Right atrium auricular region (tissue), 2 donors: Measurements from ENCODE around the gene SLC9A8. TPM values are rescaled to one million over a fixed set of nuclear protein-coding genes. Genes with fewer than 3 reads are reported as not detected.
A peak's percentile ranks its signal among the peaks of the same experiment; 100 is the strongest.
"Not testable (repeated sequence)": the region's sequence is repeated elsewhere in the genome, so short reads cannot be mapped to it uniquely, and the experiment has no call there.

Source experiments
- DNase-seq: peaks from one replicate; pipeline ENCODE4 v3.0.0-alpha.2; 2019; ENCODE audit warnings: low spot score
- H3K27ac ChIP-seq, 2 donors: fragments of 200-600 bp; sonication (generic); 1 replicate in 1 of 2; 2 replicates in 1 of 2; pipeline ENCODE4 v1.5.1; 2016 to 2019
- H3K27me3 ChIP-seq, 2 donors: fragments of 200-600 bp; sonication (generic); one replicate each; pipeline versions ENCODE4 v1.5.1 to v1.6.0; 2017 to 2019
- H3K36me3 ChIP-seq: fragments of 200-600 bp; sonication (generic); one replicate; pipeline ENCODE4 v1.5.1; 2016
- H3K4me1 ChIP-seq, 2 donors: fragments of 200-600 bp; sonication (generic); one replicate each; pipeline versions ENCODE4 v1.5.1 to v1.6.0; 2017 to 2019
- H3K4me3 ChIP-seq, 2 donors: fragments of 200-600 bp; sonication (generic); 1 replicate in 1 of 2; 2 replicates in 1 of 2; pipeline ENCODE4 v1.5.1; 2017 to 2019; ENCODE audit warnings: mild to moderate bottlenecking in 1 of 2, moderate library complexity in 1 of 2
- H3K9me3 ChIP-seq, 2 donors: fragments of 200-600 bp; sonication (generic); one replicate each; pipeline ENCODE4 v1.5.1; 2019
- total RNA-seq, 2 donors: library from RNA; depleted of rRNA; stranded (reverse); fragments of >200 nt; gene quantifications; one replicate each; pipeline ENCODE4 v1.1.0, GENCODE V29; 2016
- TF ChIP-seq, protein P1 (sequence below), 2 donors: fragments of 200-600 bp; sonication (generic); IDR thresholded peaks; one replicate each; pipeline ENCODE4 v1.5.1; 2019; ENCODE audit warnings: antibody characterized with exemption in 2 of 2

The SLC9A8 gene
- total RNA-seq, 2 donors from 2014 or later = 5.8 to 6.3 TPM

DNA sequence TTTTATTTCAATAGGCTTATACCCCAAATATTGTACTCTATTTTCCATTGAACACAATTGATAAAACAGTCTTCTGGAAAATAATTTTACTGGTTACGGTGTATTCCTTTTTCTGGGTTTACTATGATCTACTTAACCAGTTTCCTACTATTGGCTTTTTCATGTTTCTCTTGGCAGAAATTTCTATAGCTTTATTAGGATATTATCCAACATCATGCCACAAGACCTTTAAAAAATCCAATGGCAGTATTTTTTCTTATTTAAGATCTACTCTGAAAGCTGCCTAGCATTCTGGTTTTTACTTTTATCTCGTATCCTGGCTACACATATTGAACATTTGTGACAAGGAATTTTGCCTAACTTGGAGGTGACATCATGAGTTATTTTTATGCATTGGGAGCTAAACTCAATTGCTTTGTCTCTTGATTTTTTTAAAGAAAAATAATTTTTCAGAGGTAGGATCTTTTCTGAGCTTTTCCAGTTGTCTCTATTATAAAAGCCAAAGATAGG is 45.5 kb downstream of the SLC9A8 start:
- H3K4me1 ChIP-seq = no peaks in the 10 kb centered on the region
- TF ChIP-seq, protein P1, sequence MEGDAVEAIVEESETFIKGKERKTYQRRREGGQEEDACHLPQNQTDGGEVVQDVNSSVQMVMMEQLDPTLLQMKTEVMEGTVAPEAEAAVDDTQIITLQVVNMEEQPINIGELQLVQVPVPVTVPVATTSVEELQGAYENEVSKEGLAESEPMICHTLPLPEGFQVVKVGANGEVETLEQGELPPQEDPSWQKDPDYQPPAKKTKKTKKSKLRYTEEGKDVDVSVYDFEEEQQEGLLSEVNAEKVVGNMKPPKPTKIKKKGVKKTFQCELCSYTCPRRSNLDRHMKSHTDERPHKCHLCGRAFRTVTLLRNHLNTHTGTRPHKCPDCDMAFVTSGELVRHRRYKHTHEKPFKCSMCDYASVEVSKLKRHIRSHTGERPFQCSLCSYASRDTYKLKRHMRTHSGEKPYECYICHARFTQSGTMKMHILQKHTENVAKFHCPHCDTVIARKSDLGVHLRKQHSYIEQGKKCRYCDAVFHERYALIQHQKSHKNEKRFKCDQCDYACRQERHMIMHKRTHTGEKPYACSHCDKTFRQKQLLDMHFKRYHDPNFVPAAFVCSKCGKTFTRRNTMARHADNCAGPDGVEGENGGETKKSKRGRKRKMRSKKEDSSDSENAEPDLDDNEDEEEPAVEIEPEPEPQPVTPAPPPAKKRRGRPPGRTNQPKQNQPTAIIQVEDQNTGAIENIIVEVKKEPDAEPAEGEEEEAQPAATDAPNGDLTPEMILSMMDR (IDR thresholded peaks at IDR 0.05) = no peak
- no peaks in the 10 kb centered on the region for H3K27me3 ChIP-seq
- H3K36me3 ChIP-seq = peaks cover 18% of the 10 kb centered on the region
- no peak overlapping the region for H3K4me3 ChIP-seq
- no peak for DNase-seq
- H3K9me3 ChIP-seq = no peaks in the 10 kb centered on the region
- H3K27ac ChIP-seq = peak overlapping the region in 1 of 2 donors; percentile 18

DNA sequence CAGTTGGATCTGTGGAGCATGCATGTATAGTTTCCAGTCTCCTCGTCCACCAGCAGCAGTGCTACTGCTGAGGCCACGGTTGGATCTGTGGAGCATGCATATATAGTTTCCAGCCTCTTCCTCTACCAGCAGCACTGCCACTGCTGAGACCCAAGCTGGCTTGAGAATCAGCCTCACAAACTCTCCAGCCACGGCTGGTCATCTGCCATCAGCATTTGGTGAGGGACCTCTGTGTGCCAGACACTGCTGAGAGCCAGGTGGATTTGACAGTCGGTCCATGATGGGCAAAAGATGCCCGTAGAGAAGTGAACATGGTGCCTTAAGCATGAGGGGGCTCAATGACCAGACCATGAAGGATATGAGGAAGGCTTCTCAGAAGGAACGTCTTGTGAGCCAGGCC is 46.4 kb downstream of the SLC9A8 start:
- no peaks in the 10 kb centered on the region for H3K4me1 ChIP-seq
- peaks cover 18% of the 10 kb centered on the region for H3K36me3 ChIP-seq
- no peak overlapping the region for H3K4me3 ChIP-seq
- H3K9me3 ChIP-seq = no peaks in the 10 kb centered on the region
- TF ChIP-seq, protein P1 (IDR thresholded peaks at IDR 0.05) = no peak
- no peak overlapping the region for H3K27ac ChIP-seq
- no peak for DNase-seq
- H3K27me3 ChIP-seq = no peaks in the 10 kb centered on the region

DNA sequence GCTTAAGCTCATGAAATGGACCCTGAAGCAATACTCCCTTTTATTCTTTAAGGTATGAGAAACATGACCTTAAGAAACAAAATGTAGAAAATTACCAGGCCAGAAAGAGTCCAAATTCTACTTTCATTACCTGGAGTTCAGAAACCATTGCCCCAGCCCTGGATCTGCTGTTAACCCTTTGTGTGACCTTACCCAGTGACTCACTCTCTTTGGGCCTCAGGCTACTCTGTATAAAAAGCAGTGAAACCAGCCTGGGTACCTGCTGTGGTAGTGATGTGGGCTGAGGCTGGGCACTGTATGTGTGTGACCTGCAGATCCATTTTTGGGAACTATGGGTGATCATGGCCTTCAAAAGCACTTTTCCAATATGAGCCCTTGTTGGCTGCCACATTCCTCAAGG is 47.2 kb downstream of the SLC9A8 start:
- TF ChIP-seq, protein P1 (IDR thresholded peaks at IDR 0.05) = no peak
- Histone ChIP-seq H3K4me1 (no peaks in the 10 kb centered on the region), H3K27ac (no peak overlapping the region), H3K27me3 (no peaks in the 10 kb centered on the region), H3K4me3 (no peak overlapping the region), H3K9me3 (no peaks in the 10 kb centered on the region), H3K36me3 (peaks cover 25% of the 10 kb centered on the region)
- no peak for DNase-seq

DNA sequence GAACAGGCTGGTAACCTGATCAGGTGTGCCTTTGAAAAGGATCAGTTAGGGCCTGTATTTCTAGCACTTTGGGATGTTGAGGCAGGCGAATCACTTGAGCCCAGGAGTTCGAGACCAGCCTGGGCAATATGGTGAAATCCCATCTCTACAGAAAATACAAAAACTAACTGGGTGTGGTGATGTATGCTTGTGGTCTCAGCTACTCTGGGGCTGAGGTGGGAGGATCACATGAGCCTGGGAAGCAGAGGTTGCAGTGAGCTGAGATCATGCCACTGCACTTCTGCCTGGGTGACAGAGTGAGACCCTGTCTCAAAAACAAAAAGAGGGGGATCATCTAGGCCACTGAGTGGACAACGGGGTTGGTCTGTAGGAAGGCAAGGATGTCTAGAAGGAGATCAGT is 48.6 kb downstream of the SLC9A8 start:
- not testable (repeated sequence) for DNase-seq, H3K4me1 ChIP-seq, H3K27me3 ChIP-seq, H3K9me3 ChIP-seq, H3K4me3 ChIP-seq, H3K27ac ChIP-seq
- peaks cover 21% of the 10 kb centered on the region for H3K36me3 ChIP-seq

DNA sequence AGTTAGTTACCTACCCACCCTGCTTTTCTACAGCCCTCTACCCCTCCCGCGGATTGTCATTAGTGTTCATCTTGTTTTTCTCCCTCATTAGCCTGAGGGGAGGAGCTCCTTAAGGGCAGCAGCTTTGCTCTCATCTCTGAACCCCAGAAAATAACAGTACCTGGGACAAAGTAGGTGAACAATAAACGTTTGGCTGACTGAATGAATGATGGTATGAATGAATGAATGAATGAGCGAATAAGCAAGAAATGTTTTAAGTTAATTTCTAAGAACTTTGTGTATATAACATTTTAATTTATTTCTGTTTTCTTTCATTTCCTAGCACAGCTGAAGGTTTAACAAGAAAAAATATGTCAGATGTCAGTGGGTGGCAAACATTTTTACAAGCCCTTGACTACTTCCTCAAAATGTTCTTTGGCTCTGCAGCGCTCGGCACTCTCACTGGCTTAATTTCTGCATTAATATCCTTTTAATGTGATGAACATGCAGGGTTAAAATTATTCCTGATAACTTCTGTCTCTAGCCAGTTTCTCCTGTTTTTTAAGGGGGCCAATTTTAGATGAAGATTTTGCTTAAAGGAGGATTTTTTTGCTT is 50.1 kb downstream of the SLC9A8 start:
- Histone ChIP-seq H3K27me3 (no peaks in the 10 kb centered on the region), H3K27ac (no peak overlapping the region), H3K36me3 (peaks cover 19% of the 10 kb centered on the region), H3K9me3 (no peaks in the 10 kb centered on the region), H3K4me1 (no peaks in the 10 kb centered on the region), H3K4me3 (no peak overlapping the region)
- DNase-seq = no peak
- TF ChIP-seq, protein P1 (IDR thresholded peaks at IDR 0.05) = no peak

DNA sequence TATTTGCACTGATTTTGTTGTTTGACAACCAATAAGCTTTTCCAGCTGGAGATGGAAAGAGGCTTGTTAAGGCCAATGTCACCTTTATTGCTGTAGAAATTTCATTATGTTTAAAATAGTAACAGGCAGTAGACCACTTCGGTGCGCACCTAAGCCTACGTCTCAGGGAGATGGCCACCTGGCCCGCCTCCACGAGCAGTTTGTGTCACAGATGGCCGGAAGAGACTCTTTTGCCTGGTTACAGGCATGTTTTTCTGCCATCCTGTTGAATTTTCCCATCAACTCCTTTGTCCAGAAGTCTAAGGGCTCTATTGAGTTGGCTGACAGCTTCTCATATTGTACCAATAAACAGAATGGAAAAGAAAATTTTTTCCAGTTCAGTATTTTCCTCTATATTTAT is 51.0 kb downstream of the SLC9A8 start:
- DNase-seq = no peak
- Histone ChIP-seq H3K9me3 (no peaks in the 10 kb centered on the region), H3K4me1 (no peaks in the 10 kb centered on the region), H3K27me3 (no peaks in the 10 kb centered on the region), H3K36me3 (peaks cover 27% of the 10 kb centered on the region), H3K4me3 (no peak overlapping the region), H3K27ac (no peak overlapping the region)
- TF ChIP-seq, protein P1 (IDR thresholded peaks at IDR 0.05) = no peak
